CD4-positive, alpha-beta T cell treated with Interleukin-10 for 1 hour (primary cell): ENCODE data around the gene YRDC.

Experiments used
- DNase-seq: peaks from one replicate; pipeline ENCODE4 v3.0.0-alpha.2; 2020

The YRDC gene, protein sequence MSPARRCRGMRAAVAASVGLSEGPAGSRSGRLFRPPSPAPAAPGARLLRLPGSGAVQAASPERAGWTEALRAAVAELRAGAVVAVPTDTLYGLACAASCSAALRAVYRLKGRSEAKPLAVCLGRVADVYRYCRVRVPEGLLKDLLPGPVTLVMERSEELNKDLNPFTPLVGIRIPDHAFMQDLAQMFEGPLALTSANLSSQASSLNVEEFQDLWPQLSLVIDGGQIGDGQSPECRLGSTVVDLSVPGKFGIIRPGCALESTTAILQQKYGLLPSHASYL

DNA sequence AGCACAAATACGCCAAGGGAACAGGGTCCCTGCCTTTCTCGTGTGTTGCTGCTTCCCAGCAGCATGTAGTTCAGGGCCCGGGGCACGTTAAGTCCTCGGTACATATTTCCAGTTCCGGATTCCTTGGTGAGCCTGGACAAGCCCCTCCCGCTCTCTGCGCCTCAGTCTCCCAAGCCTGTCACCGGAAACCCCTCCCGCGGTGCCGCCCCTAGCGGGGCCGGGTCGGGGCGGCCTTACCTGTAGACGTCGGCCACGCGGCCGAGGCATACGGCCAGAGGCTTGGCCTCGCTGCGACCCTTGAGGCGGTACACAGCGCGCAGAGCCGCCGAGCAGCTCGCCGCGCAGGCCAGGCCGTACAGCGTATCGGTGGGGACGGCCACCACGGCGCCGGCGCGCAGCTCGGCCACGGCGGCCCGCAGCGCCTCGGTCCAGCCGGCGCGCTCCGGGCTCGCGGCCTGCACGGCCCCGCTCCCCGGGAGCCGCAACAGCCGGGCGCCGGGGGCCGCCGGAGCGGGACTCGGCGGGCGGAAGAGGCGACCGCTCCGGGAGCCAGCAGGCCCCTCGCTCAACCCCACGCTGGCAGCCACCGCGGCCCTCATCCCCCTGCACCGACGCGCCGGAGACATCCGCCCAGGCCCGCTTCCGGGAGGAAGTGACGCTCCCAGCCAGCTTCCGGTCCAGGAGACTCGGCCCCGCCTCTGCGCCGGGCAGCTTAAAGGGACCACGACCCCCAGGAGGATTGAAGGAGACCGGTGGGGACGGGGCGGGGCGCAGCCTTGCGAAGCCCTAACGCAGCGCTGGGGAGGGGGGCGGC lies at the start of gene YRDC, which contains the start of gene C1orf122:
TSS of gene YRDC (minus strand) at position 654 of the 814 bp plus-strand sequence. CDS start at position 626, 28 bp downstream.
TSS of gene C1orf122 (plus strand) at position 236 of the 814 bp plus-strand sequence. CDS start 615 bp downstream, outside the sequence.
- DNase-seq = peak; percentile 93

DNA sequence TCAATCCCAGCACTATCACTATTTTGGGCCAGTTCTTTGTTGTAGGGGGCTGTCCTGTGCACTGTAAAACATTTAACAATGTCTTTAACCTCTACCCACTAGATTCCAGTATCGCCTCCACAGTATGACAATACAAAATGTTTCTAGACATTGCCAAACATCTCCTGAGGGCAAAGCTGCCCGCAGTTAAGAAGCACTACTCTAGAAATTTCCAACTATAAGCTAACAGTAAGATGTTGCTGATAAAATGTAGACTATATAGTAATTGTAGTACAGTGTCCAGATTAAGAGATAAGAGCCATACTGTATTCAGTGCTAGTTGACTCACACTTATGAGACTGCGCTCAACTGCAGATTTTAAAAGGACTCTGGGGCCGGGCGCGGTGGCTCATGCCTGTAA lies 46.4 kb upstream of the YRDC start:
- DNase-seq = no peak

DNA sequence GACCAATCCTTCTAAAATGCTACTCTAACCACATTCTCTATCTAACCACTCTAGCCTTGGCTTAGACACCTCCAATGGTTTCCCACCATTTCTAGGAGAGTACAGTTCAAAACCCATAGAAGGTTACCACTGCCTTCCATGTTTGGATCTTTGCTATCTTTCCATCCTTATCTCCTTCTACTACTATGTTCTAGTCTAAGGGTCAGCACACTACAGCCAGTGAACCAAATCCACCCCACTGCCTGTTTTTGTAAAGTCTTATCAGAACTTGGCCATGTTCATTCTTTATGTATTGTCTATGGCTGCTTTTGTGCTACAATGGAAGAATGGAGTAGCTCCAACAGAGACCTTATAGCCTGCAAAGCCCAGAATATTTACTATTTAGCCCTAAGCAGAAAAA lies 45.1 kb upstream of the YRDC start:
- DNase-seq = no peak

DNA sequence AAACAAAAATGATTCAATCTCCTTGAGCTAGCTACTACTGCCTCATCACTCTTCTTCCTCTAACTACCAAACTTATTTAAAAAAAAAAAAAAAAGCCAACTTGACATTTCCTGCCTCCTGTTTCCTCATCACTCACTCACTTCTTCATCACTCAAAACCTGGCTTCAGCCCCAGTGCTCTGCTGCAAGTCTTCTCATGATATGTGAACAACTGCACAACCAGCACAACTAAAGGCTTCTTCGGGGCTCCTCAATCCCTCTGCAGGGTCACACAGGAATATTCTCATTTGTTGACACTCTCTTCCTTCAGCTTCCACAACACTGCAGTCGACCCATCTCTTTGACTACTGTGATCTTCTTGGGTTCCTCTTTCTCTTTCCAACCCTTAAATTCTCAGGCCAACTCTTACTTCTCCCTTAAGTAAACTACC lies 43.8 kb upstream of the YRDC start:
- no peak for DNase-seq

DNA sequence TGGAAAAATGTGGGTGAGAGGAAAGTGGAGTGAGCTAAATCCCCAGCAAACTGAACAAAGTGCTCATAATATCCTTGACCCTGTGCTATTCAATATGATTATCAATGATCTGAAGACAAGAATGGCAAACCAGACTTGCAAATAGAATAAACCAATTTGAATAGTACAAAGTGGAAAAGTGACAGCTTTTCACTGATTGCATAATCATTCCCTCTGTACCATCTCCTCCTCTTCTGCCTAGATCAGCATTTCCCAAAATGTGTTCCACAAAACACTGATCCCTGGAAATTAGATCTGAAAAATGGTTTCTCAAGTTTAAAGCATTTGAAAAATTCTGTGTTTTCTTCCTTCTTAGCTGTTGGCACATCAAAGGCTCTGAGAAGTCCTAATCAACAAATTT lies 43.3 kb upstream of the YRDC start:
- no peak for DNase-seq

DNA sequence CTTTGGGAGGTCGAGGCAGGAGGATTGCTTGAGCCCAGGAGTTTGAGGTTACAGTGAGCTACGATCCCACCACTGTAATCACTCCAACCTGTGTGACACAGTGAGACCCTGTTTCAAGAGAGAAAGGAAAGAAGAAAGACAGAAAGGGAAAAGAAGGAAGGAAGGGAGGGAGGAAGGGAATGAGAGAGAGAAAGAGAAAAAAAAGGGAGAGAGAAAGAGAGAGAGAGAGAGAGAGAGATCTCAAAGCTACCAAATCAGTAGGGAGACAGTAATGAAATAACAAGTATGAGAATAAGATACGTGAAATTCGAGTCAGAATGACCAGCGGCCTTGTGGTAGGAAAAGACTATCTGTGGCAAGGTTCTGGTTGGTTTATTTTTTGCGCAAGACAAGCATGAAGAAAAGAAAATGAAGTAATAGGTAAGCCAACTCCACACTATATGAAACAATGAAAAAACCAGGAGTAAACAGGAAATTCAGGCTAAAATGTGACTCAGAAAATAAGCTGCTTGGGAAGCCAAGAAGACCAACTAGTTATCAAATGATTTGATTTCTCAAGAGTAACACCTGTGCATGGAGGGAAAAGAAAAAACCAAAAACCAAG lies 42.4 kb upstream of the YRDC start:
- DNase-seq = no peak

DNA sequence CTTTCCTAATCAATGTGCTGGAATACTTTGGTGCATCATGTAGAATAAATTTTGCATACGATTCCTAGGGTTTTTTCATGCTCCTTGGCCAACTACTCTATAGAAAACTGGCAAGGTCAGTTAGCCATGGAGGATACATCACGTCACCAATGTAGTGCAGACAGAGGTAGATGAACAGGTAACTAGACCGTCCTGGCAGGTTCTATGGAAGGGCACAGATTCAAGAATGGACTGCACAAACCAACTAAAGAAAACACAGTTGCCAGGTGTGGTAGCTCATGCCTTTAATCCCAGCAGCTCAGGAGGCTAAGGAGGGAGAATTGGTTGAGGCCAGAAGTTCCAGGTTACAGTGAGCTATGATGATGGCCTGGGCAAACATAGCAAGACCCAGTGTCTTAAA lies 41.5 kb upstream of the YRDC start:
- DNase-seq = no peak

DNA sequence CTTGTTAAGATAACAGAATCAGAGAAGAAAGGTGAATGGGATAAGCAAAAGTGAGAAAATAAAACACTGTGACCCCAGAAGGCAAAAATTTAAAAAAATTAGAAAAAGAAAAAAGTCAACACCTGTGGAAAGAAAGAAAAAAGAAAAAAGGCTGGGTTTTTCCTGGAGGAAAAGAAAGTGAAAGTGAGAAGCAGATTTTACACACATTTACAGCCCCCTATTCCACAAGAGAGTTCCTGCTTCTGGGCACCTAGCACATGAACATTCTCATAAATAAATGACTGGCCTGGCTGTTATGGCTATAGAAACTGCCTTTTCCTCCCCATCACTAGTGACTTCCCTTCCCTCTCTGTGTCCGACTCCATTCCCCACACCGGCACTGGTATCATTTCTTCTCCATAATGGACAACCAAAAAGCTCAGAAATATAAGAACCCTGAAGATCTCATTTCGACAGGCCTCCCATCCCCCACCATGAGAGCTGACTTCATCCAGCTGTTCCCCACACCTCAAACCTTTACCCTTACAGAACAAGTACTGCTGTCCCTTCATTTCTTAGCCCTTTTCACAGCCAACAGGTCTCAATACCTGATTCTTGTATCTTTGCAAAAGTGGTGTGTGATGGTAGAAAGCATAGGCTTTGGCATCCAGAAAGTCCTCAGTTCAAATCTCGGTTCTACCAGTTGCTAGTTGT lies 38.8 kb upstream of the YRDC start:
- no peak for DNase-seq

DNA sequence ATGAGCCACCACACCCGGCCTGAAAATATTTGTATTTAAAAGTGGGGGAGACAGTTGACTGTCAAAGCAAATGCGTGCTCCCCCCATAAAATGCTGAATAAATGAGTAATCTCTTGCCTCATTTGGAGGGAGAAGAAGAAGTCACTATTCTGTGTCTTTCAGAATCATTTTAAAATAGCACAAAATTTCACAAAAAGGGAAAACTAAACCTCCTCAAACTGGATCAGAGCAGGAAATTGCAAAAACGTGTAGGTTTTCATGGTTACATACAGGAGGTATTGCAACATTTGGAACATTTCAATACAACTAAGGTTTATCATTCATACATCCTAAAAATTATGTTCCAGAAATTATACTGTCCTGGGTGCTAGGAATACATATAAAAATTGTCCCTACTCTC lies 37.8 kb upstream of the YRDC start:
- no peak for DNase-seq

DNA sequence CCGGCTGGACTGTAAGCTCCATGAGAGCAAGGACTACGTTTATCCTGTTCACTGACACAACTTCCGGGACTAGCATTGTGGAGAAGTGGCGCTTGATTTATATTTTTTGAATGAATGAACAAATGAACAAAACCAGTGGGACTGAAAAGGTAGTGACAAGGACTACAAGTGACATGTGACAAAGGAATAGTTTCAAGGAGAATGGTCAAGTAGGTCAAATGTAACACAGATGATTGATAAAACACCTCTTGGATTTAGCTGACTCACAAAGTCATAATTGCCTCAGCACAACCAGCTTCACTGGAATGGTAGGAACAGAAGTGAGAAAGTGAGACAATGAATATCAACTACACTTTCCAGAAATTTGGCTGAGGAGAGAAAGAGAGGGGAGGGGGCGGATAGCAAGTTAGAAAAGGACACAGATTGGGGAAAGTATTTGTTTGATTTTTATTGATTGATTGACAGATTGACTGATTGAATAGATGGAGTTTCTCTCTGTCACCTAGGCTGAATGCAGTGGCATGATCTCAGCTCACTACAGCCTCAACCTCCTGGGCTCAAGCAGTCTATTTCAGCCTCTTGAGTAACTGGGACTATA lies 37.1 kb upstream of the YRDC start:
- no peak for DNase-seq

DNA sequence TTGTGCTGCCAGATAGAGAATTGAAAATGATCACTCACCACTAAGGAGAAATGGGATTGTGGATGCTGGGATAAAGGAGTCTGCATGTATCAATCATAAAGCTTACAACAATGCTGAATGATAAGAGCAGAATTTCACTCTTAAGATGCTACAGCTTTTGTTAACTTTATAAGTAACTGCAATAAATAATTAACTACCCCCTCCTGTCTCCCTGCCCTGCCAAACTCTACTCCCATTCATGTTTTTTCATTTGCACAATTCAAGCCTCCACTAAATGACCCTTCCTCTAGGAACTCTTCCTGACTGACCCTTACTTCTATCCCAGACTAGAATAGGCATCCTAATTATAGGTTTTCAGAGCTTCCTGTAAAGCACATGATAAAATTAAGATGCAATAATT lies 36.5 kb upstream of the YRDC start:
- DNase-seq = no peak

DNA sequence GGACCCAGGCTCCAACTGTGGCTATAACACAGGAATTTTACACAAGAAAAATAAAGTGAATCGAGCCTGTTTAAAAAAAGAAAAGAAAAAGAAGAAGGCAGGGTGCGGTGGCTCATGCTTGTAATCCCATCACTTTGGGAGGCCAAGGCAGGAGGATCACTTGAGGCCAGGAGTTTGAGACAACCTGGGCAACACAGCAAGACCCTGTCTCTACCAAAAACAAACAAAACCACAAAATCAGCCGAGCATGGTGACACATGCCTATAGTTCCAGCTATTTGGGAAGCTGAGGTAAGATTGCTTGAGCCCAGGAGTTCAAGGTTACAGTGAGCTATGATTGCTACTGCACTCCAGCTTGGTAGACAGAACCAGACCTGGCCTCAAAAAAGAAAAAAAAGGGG lies 33.6 kb upstream of the YRDC start:
- no peak for DNase-seq

DNA sequence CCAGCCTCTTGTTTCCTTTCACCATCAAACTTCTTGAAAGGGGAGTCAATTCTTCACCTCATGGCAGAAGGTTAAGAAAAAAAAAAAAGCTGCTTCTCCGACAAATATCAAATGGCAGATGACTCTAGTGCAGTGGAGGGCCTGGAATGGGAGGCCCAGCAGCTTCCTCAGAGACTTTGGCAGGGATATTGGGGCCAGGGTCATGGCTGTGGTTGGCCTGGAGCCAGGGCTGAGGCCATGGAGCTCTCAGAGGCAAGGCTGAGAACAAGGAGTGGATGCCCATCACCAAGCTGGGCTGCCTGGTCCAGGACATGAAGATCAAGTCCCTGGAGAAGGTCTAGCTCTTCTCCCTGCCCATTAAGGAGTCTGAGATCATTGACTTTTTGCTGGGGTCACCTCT lies 32.7 kb upstream of the YRDC start:
- DNase-seq = no peak

DNA sequence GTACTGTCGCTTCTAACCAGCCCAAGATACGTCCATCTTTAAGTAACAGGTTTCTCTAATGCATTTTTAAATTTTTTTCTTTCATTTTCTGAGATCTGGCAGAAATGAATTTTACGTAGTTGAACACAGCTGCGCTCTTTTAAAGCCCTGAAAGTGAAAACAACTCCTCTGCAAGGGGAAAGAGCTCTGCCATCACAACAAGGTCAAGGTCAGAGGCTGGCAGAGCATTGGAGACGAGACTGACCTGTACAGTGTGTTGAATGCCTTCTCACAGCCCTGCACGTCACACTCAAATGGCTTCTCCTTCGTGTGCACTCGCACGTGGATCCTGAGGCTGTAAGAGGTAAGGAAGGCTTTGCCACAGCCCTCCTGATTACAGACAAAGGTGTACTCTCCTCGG lies 31.7 kb upstream of the YRDC start:
- DNase-seq = no peak

DNA sequence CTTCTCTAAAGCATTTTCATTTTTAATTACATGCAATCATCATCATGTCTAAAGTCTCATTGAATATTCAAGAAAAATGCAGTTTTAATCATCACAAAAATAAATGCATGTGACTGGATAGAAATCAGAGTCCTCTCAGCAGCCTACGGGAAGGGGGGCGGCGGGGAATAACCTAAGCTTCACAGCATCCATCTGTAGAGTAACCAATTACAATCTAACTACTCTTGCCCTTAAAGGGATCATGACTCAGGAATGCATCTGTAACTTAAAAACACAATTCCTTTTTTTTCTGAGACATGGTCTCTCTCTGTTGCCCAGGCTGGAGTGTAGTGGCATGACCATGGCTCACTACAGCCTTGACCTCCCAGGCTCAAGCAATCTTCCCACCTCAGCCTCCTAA lies 28.8 kb upstream of the YRDC start:
- no peak for DNase-seq

DNA sequence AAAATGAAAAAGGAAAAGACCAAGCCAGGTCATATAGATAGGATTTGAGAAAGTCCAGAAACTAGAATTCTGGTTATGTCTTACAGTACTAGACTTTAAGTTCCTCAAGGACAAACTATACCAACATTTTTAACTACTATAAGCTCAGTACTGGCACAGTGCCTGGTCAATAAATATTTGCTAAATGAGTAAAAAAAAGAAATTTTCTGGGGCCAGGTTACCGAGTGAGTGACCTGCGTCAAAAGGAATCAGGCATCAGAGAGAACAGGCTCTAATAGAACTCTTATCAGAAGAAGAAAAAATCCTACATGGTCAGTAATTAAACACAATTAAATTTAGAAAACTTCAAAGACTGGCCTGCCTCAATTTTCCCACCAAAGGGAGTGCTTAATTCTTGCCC lies 23.8 kb upstream of the YRDC start:
- no peak for DNase-seq

DNA sequence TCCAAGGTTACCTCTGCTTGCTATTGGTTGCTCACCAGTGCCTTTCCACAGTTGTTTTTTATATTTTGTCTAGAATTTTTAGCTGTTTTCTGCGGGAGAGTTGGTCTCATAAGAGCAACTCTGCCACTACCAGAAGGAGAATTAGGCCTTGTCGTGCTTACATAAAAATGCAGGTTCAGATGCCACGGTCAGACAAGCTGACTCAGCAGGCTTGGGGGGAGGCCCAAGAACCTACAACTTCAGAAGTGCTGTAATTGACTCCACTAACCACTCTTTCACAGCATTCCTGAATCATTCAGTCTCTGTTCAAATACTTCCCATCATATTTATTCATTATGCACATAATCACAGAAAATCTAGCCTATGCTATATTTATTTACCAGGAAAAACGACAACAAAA lies 23.1 kb upstream of the YRDC start:
- DNase-seq = no peak

DNA sequence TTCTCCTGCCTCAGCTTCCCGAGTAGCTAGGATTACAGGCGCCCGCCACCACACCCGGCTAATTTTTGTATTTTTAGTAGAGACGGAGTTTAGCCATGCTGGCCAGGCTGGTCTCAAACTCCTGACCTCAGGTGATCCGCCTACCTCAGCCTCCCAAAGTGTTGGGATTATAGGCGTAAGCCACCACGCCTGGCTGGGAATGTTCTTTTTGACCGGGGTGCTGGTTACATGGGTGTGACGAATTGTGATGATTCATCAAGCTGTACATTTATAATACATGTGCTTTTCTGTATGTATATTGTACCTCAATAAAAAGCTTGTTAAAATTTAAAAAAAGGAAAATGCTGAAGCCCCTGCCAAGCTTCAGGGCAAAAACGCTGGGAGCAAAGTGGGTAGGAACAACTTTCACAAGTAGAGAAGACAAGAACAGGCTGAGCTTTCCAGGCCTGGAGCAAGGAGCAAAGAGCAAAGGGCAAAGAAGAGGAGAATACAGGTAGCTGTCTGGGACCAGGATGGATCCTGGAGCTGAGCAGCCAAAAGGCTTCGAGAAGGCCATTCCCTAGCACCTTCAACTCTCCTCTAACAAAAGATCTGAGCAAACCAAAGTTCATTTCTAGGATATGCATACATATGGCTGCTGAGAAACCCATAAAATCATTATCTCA lies 20.5 kb upstream of the YRDC start:
- DNase-seq = no peak

DNA sequence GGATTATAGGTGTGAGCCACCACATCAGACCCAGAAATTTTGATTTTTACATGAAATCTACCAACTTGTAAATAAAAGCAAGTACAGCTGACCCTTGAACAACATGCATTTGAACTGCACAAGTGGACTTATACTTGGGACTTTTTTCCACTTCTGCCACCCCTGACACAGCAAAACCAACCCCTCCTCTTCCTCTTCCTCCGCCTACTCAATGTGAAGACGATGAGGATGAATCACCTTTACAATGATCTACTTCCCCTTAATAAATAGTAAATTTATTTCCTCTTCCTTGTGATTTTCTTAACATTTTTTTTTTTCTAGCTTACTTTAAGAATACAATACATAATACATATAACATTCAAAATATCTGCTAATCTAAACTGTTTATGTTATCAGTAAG lies 17.5 kb upstream of the YRDC start:
- DNase-seq = no peak

DNA sequence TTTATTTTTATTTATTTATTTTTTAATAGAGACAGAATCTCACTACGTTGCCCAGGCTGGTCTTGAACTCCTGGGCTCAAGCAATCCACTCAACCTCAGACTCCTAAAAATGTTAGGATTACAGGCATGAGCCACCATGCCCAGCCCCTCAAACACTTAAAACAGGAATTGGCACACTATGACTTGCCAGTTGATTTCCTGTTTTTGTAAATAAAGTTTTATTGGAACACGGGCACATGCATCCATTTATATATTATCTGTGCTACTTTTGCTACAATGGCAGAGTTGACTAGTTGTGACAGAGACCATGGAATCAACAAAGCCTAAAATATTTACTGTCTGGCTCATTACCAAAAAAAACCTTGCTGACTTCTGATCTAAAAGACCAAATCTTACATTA lies 16.0 kb upstream of the YRDC start:
- DNase-seq = no peak

DNA sequence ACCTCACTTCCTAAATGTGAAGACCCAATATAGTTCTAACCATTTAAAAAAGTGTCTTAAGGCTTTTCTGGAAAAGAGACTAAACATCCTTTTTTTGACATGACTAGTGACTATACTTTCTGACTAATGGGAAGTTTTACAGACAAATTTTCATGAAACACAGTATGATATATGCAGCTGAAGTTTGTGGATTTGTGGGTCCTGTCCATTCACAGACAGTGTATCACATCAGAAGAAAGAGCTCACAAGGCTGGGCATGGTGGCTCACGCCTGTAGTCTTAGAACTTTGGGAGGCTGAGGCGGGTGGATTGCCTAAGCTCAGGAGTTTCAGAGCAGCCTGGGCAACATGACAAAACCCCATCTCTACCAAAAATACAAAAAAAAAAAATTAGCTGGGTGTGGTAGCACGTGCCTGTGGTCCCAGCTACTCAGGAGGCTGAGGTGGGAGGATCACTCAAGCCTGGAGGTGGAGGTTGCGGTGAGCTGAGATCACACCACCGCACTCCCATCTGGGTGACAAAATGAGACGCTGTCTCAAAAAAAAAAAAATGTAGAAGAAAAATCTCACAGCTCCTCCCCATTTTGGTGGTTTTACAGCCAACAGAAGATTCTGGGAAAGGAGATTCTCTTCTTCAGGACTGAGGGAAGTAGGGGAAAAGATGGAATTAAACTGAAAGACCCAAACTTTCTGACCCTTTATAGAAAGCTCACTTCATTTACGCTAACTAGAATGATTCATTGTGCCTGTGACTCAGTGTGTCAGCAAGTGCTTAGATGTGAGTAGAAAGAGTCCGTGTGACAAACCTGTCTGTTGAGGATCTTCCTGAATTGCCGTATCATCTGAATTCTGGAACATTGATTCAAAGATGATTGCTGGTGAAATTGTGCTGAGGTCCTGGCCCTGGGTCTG lies 15.2 kb upstream of the YRDC start:
- DNase-seq = no peak
